H4 (cell line): ENCODE measurements around the gene NCAPD3. TPM values are rescaled to one million over a fixed set of nuclear protein-coding genes. Genes with fewer than 3 reads are reported as not detected.

Source experiments
- DNase-seq: peaks from one replicate; pipeline ENCODE4 v3.0.0-alpha.2; 2015; ENCODE audit warnings: low spot score
- total RNA-seq: library from RNA; depleted of rRNA; stranded (reverse); fragments of >200 nt; shearing (Covaris generic); gene quantifications from 2 replicates; pipeline ENCODE4 v1.2.3, GENCODE V29; 2014

NCAPD3 gene
- total RNA-seq, 1 experiment from 2014 or later, result 26.5 TPM

DNA sequence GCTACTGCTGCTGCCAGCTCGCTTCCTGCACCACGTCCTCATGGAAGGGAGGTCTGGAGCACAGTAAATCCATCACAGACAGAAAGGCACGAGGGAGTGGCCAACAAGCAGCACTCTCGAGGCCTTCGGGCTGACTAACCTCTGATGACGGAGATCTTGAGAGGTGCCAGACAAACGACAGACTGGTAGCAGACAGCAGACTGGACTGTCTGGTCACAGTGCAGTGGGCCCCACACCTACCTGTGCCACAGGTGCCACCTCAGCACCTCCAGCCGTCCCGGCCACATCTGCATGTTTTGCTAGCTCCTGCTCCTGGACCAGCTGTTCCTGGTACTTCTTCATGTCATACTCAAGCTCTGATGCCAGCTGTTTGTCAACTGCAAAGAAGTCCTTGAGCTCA lies 64.1 kb downstream of the NCAPD3 start:
- no peak for DNase-seq

DNA sequence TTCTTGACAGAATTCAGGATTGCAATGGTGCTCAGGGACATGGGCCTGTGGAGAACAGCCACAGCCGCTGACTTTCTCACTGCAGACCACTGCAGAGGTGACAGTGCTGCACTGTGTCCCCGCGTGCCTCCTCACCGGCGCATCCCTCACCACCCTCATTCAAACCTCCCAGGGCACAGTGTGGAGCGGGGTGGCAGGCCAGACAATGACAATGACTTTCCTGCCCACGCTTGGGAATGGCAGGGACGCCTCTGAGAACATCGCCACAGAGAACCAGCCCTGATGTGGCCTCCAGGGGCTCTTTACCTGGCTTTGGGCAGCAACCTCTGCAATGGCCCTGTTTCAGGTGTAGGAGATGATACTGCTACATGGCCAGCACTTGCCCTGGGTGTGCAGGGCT lies 65.7 kb downstream of the NCAPD3 start:
- DNase-seq, result no peak

DNA sequence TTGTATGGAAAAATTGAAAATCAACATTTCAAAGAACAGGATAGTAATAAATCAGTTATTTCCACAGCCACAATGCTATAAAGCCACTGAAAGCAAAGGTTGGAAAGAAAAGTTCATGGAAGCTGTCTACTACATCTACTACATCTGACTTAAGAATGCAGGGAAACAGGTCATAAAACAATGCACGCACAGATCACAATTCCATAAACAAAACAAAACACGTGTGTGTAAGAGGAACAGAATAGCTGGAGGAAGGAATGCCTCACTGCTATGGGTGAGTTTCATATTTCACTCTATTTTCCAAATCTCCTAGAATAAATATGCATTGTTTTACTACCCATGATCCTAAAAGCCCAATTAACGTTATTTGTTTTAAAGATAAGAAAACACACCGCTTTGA lies 66.3 kb downstream of the NCAPD3 start:
- no peak for DNase-seq

DNA sequence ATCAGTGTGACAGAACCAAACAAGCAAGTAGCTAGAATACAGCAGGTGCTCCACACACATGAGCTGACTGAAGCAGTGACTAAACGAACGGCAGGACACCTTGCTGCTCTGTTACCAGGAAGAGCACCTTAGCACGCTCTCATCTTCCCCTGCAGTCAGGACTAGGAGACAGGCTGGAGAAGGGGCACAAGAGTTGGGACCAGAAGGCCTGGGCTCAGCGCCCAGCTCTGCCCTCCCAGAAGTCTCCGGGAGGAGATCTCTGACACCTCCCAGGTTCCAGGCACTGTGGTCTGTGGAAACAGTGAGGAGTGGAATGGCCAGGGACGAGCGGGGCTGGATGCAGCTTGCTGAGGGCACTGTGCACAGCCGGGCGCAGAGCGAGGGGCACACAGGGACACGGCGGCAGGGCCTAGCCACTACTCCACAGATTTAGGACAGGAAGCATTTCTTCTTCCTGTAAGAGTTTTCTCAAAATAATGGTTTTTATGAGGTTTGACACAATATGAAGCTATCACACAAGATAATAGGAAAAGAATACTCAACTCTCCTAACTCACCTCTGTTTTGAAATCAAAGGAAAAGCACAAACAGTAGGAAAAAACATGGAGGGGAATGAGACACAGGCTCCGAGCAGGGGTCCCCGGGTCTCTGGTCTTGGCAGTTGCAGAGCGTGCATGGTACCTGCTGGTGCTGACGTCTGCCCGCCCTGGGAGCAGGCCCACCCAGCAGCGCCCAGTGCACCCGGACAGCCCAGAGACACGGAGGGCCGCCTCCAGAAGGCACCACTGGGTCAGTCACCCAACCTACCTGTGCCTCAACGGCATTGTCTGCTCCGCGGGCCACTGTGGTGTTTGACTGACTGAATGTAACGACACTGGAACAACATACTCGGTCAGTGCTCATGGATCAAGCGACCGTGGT lies 67.6 kb downstream of the NCAPD3 start:
- no peak for DNase-seq

DNA sequence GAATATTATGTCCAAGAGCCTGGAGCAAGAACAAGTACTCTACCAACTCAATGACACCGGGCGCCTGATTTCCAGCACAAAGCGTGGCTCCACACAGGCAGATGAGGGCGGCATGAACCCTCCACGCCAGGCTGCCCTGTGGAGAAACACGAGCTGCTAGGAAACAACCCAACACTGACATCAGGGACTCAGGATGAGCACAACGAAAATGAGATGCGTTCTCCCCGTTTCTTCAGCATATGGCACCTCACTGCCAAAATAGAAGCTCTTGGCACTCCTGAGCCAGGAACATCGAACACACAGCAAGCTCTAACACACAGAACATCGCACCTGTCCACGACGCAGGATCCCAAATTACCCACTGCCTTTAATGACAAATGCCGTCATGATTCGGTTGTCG lies 68.3 kb downstream of the NCAPD3 start:
- no peak for DNase-seq

DNA sequence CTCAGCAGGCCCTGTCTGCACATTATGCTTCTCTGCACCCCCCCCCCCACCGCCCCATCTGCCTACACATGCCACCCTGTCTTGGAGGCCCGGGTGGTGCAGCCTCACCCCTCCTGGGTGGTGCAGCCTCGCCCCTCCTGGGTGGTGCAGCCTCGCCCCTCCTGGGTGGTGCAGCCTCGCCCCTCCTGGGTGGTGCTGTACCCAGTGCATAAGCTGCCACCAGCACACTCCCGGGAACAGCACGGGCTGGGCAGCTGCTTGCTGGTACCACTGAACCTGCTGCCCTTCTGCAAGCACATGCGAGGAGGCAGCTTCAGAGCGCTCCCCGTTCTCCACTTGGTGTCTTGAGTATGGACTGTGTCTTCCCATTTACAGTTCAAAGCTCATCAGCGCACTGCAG lies 69.3 kb downstream of the NCAPD3 start:
- no peak for DNase-seq

DNA sequence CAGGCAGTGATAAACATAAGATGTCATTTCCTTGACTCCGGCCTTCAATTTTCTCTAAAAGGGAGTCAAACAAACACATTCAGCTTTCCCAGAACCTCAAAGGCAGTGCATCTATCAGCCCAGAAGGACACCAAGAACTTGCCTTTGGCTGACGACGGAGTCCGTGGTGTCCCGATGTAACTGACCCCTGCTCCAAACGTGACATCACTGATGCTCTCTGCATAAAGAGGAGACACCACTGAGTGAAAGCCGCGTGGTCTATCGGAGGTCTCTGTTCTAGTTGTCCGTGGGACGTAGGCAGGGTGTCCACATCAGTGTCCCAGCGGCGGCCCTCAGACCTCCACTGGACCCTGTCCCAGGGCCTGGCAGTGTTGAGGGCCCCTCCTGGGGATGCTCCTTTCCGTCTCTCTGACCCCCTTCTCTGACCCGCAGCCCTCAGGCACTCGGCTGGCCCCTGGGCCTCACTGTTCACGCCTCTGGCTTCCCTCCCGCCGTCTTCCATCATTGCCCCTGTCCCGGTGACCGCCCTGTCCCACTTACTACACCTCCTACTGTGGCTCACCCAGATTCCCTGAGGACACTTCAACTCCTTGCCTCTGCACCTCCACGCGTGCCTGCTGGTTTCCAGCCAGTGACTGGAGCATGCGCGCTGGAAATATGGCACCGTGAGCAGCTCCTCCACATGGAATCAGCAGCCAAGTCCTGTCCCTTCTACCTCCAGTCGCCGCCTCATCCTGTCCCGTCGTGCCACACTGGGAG lies 70.4 kb downstream of the NCAPD3 start:
- no peak for DNase-seq

DNA sequence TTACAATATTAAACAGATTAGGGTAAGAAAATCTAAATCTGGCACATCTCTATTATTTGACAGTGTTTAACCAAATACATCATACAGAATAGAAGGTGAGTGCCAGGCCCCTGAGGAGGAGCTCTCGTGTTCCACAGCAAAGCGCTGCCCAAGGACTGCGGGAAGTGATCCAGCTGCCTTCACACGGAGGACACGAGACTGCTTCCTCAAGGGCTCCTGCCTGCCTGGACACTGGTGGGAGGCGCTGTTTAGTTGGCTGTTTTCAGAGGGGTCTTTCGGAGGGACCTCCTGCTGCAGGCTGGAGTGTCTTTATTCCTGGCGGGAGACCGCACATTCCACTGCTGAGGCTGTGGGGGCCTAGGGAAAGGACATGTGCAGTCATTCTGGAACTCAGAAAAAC lies 71.1 kb downstream of the NCAPD3 start:
- DNase-seq, result no peak

DNA sequence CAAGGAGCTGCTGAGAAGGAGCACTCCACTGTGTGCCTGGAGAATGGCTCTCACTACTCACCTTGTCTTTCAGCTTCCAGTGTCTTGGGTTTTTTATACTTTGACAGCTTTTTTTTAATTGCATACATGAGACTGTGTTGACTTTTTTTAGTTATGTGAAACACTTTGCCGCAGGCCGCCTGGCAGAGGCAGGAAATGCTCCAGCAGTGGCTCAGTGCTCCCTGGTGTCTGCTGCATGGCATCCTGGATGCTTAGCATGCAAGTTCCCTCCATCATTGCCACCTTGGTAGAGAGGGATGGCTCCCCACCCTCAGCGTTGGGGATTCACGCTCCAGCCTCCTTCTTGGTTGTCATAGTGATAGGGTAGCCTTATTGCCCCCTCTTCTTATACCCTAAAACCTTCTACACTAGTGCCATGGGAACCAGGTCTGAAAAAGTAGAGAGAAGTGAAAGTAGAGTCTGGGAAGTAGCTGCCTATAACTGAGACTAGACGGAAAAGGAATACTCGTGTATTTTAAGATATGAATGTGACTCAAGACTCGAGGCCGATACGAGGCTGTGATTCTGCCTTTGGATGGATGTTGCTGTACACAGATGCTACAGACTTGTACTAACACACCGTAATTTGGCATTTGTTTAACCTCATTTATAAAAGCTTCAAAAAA lies 72.6 kb downstream of the NCAPD3 start:
- no peak for DNase-seq

DNA sequence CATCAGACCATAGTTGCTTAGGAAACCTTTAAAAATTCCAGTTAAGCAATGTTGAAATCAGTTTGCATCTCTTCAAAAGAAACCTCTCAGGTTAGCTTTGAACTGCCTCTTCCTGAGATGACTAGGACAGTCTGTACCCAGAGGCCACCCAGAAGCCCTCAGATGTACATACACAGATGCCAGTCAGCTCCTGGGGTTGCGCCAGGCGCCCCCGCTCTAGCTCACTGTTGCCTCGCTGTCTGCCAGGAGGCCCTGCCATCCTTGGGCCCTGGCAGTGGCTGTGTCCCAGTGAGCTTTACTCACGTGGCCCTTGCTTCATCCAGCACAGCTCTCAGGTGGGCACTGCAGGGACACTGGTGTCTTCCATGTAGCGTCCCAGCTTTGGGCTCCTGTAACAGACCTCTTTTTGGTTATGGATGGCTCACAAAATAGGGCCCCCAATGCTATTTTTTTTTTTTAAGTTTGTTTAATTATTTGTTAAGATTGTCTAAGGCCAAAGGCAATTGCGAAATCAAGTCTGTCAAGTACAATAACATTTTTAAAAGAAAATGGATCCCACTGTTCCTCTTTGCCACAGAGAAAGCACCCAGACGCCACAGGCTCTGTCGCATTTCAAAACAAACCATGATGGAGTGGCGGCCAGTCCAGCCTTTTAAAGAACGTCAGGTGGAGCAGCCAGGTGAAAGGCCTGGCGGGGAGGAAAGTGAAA lies 73.4 kb downstream of the NCAPD3 start:
- no peak for DNase-seq

DNA sequence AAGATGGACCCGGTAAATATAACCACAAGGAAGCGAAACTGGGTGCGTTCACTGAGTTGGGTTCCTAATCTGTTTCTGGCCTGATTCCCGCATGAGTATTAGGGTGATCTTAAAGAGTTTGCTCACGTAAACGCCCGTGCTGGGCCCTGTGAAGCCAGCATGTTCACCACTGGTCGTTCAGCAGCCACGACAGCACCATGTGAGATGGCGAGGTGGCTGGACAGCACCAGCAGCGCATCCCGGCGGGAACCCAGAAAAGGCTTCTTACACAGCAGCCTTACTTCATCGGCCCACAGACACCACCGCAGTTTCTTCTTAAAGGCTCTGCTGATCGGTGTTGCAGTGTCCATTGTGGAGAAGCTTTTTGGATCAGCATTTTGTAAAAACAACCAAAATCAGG lies 74.4 kb downstream of the NCAPD3 start:
- no peak for DNase-seq

DNA sequence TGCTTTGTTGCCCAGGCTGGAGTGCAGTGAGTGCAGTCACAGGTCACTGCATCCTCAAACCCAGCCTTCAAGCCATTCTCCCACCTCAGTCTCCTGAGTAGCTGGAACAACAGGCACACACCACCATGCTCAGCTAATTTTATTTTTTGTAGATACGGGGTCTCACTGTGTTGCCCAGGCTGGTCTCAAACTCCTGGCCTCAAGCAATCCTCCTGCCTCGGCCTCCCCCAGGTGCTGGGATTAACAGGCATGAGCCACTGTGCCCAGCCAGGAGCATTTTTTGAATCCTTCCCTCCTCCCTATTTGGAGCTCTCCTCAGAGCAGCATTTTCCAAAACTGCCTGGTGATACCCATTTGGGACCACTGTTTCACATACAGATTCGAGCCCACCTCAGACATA lies 77.2 kb downstream of the NCAPD3 start:
- DNase-seq, result no peak

DNA sequence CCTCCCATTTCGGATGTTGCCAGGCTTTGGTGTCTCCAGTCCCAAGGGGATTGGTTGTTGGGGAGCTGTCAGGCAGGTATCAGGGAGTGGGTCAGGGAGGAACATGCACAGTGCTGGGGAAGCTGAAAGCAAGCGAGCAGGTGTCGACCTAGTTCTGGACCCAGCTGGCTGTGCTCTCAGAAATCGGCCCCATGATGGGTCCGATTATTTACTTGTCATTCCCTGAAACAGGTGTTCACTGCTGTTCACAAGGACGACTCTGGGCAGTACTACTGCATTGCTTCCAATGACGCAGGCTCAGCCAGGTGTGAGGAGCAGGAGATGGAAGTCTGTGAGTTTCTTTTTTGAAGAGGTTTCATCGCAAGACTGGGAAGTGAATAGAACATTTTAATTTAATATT lies 78.1 kb downstream of the NCAPD3 start:
- DNase-seq, result no peak

DNA sequence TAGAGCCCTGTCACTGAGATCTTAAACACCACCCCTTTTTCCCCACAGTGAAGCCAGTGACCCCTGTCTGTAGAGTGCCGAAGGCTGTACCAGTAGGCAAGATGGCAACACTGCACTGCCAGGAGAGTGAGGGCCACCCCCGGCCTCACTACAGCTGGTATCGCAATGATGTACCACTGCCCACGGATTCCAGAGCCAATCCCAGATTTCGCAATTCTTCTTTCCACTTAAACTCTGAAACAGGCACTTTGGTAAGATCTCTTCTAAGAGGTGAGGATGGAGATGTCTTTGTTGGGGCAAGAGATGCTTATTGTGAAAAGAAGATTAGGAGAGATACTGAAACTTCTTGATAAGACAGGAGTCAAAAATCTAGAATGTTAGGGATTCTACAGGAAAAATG lies 79.0 kb downstream of the NCAPD3 start:
- DNase-seq, result no peak

DNA sequence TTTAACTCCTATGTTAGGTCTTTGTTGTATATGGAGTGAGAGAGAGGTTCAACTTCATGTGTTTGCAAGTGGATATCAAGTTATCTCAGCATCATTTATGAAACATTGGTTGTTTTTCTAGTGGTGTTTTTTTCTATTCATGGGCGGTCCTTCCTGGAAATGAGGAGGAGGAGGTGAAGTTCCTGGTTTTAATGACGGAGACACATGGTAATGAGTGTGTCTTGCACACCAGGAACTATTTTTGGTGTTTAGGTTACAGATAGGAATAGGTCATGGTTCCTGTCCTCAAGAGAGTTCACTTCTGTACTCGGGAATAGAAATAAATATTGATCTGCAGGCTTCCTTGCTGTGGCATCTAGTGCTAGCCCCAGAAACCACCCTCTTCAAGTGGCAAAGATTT lies 80.0 kb downstream of the NCAPD3 start:
- DNase-seq, result no peak

DNA sequence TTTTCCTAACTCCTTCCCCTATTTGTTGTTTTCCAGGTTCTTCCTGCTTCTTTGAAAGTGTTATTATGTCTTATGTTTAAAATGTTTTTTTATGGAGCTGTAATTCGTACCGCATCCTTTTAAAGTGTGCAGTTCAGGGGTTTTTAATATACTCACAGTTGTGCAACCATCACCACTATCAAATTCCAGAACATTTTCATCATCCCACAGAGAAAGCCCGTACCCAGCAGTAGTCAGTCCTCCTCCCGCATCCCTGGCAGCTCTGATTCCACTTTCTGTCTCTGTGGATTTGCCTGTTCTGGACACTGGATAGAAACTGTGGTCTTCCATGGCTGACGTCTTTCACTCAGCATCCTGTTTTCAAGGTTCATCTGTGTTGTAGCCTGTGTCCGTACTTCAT lies 81.2 kb downstream of the NCAPD3 start:
- DNase-seq, result no peak

DNA sequence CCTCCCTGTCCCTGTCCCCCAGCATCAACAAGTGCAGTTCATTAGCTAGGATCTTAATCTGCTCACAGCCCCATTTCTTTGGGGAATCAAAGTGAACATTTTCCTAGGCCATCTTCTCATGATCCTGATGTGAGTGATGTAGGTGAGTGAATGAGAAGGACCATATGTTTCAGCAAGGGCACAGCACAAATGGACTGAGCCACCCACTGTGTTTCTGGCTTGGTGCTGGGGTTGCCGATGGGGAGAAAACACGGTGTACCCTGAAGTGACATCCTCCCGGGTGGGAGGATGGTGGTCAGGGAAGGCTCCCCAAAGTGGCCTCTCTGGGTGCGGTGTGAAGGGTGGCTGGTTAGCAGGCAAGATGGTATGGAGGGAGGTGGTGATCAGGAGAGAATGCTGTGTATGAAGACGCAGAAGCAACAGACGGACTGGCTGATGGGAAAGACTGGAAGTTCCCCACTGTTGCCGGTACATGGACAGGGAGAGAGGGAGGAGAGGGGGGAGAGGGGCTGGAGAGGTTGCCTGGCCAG lies 82.7 kb downstream of the NCAPD3 start:
- DNase-seq, result no peak

DNA sequence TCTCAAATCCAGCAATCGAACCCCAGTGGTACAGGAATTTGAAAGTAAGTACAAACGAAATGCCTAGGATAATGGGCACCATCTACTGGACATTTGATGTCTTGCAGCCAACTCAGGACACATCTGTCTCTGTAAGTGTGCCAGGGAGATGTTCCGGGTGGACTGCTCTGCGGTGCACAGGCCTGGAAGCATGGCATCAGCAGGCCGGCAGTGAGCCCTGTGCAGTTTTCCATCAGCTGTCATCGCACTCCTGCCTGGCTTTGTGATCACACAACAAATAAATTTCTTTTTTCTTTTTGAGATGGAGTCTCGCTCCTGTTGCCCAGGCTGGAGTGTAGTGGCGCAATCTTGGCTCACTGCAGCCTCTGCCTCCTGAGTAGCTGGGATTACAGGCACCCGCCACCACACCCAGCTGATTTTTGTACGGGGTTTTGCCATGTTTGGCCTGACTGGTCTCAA lies 83.9 kb downstream of the NCAPD3 start:
- DNase-seq, result peak; percentile 69

DNA sequence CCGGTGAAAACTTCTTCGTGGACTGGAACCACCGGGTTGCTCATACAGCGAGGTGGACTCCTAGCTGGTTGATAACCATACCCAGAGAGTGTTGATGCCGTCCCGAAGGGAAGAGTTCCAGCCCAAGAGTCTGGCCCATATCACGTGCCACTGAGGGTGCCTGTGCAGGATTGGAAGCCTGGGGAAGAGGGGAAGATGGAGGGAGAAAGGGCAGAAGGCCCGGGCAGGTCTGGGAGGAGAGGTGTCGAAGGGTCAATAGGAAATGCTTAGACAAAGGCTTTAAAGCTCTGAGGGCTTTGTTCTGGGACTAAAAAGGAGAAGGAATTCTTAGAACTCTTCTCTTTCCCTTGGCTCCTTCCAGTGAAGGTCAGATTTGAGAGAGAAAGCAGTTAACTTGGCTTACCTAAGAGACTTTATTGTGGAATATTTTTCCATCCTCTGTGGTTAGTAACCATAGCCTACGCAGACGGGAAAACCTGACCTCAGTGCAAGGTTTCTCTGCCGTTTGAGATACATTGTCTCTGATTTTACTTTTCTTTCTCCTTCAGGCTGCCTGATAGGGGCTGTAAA lies 84.4 kb downstream of the NCAPD3 start:
- DNase-seq, result no peak

DNA sequence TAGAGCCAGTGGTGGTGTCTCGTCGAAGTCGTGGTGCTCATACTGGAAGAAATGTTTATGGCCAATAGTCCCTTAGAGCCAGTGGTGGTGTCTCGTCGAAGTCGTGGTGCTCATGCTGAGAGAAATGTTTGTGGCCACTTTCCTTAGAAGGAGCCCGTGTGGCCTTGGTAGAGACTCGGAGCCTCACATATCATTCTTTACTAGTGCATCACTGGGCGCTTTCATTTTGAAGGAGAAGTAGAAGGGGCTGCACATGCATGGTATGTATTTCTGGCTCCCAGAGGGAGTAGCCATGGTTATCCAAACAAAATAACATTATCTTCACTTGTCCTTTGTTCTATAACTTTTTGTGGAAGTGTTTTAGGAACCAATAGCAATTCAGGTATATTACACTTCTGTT lies 85.4 kb downstream of the NCAPD3 start:
- no peak for DNase-seq

DNA sequence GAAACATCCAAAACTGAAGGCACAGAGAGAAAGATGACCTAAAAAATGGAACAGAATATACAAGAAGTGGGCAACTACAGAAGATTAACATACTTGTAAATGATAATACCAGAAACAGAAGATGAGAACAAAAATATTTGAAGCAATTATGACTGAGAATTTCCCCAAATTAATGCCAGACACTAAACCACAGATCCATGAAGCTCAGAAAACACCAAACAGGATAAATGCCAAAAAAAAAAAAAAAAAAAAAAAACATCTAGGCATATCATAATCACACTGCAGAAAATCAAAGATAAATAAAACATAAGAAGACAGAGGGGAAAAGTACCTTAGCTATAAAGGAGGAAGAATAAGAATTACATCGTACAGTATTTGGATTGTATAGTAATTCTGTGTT lies 89.6 kb downstream of the NCAPD3 start:
- no peak for DNase-seq
